K562 (cell line): ENCODE results near the gene ANKMY2. TPM values are rescaled to one million over a fixed set of nuclear protein-coding genes. Genes with fewer than 3 reads are reported as not detected.

Experiments
- ATF4 ChIP-seq: fragments of 450-650 bp; formaldehyde crosslinking; IDR thresholded peaks from 2 replicates; pipeline ENCODE4 v1.4.0; 2022; ENCODE audit warnings: mild to moderate bottlenecking, moderate library complexity
- DMBX1 ChIP-seq: fragments of 250-450 bp; sonication (Bioruptor Pico); IDR thresholded peaks from 2 replicates; pipeline ENCODE4 v1.8.0; 2022; ENCODE audit warnings: inconsistent platforms, mild to moderate bottlenecking, moderate library complexity, borderline replicate concordance
- HSF4 ChIP-seq: fragments of 250-450 bp; sonication (Bioruptor Pico); IDR thresholded peaks from 2 replicates; pipeline ENCODE4 v2.1.2; 2022; ENCODE audit warnings: mild to moderate bottlenecking, moderate library complexity, borderline replicate concordance
- ILK ChIP-seq: fragments of 450-650 bp; IDR thresholded peaks from 2 replicates; pipeline ENCODE4 v1.6.1; 2016; ENCODE audit warnings: missing genetic modification characterization, low read depth, mild to moderate bottlenecking, missing compliant biosample characterization, moderate library complexity, borderline replicate concordance
- JUNB ChIP-seq: fragments of 450-650 bp; formaldehyde crosslinking; conservative IDR thresholded peaks from 2 replicates; pipeline ENCODE4 v1.4.0; 2020; ENCODE audit warnings: mild to moderate bottlenecking
- KDM4B ChIP-seq, 2 experiments: fragments of 450-650 bp in 1 of 2; sonication (generic) in 1 of 2; IDR thresholded peaks; 2 replicates each; pipeline ENCODE4 v1.6.1; 2016 to 2017; ENCODE audit warnings: borderline replicate concordance in 2 of 2, antibody characterized with exemption in 1 of 2, low read depth in 1 of 2, mild to moderate bottlenecking in 1 of 2
- KHSRP ChIP-seq: fragments of 450-650 bp; IDR thresholded peaks from 2 replicates; pipeline ENCODE4 v1.6.1; 2017
- MITF ChIP-seq: IDR thresholded peaks from 2 replicates; pipeline ENCODE4 v1.6.1; 2014; ENCODE audit warnings: antibody characterized with exemption
- MLLT1 ChIP-seq, 2 experiments: fragments of 450-650 bp; IDR thresholded peaks; 2 replicates each; pipeline ENCODE4 v1.6.1; 2016
- MNT ChIP-seq, 2 experiments: fragments of 450-650 bp; conservative IDR thresholded peaks; 2 replicates each; pipeline ENCODE4 v1.6.1; 2017; ENCODE audit warnings: mild to moderate bottlenecking in 2 of 2, moderate library complexity in 2 of 2
- NBN ChIP-seq: fragments of 450-650 bp; IDR thresholded peaks from 2 replicates; pipeline ENCODE4 v1.6.1; 2016; ENCODE audit warnings: low read depth, mild to moderate bottlenecking
- NR2C1 ChIP-seq, 2 experiments: fragments of 450-650 bp; IDR thresholded peaks; 2 replicates each; pipeline ENCODE4 v1.6.1; 2017; ENCODE audit warnings: mild to moderate bottlenecking in 2 of 2, antibody characterized with exemption in 1 of 2, inconsistent platforms in 1 of 2, missing compliant biosample characterization in 1 of 2, missing genetic modification characterization in 1 of 2
- POU5F1 ChIP-seq: fragments of 150-350 bp; IDR thresholded peaks from 2 replicates; pipeline ENCODE4 v1.6.1; 2014; ENCODE audit warnings: borderline replicate concordance, low read length, low read depth, mild to moderate bottlenecking; ENCODE audit not compliant: partially characterized antibody
- PRMT5 ChIP-seq: sonication (generic); formaldehyde crosslinking; IDR thresholded peaks from 2 replicates; pipeline ENCODE4 v1.5.0; 2020; ENCODE audit warnings: missing genetic modification reagents
- RBFOX2 ChIP-seq: fragments of 200-400 bp; formaldehyde crosslinking; IDR thresholded peaks from 2 replicates; pipeline ENCODE4 v1.6.1; 2017; ENCODE audit warnings: low read depth, mild to moderate bottlenecking, low read length, moderate library complexity
- SLC30A9 ChIP-seq: fragments of 250-450 bp; sonication (Bioruptor Pico); IDR thresholded peaks from 2 replicates; pipeline ENCODE4 v1.8.0; 2022; ENCODE audit warnings: mild to moderate bottlenecking, moderate library complexity
- TARDBP ChIP-seq: fragments of 450-650 bp; IDR thresholded peaks from 2 replicates; pipeline ENCODE4 v1.6.1; 2016
- TSC22D4 ChIP-seq: fragments of 450-650 bp; IDR thresholded peaks from 2 replicates; pipeline ENCODE4 v1.6.1; 2016; ENCODE audit warnings: missing genetic modification characterization, missing biosample characterization, control low read depth
- ZNF75A ChIP-seq: fragments of 450-650 bp; formaldehyde crosslinking; IDR thresholded peaks from 2 replicates; pipeline ENCODE4 v1.4.0; 2020; ENCODE audit warnings: mild to moderate bottlenecking
- polyA plus RNA-seq, 8 experiments: library from polyadenylated mRNA; depleted of rRNA in 4 of 8; stranded (reverse) in 5 of 8; unstranded in 3 of 8; fragments of >200 nt; fragmentation: Nextera tagmentation in 2 of 8; fragmentation: Illumina TruSeq in 1 of 8; extraction: Ambion mirVana in 2 of 8; extraction: Trizol in 1 of 8; gene quantifications; 2 replicates each; pipeline versions ENCODE4 v1.2.1 to v1.2.3, GENCODE V29; 2011 to 2014; ENCODE audit warnings: inconsistent platforms in 1 of 8, missing spikeins in 1 of 8
- total RNA-seq, 7 experiments: library from RNA; depleted of rRNA in 6 of 7; stranded (reverse); fragments of >200 nt in 6 of 7; fragmentation: Illumina TruSeq in 2 of 7; extraction: Trizol in 2 of 7; gene quantifications; 2 replicates each; pipeline versions ENCODE4 v1.2.1 to v1.2.3, GENCODE V29; 2011 to 2021; ENCODE audit warnings: low replicate concordance in 1 of 7

Gene ANKMY2
- total and polyA plus RNA-seq, 9 of the 15 experiments (the other 6 are each of a cell fraction or from before 2014, with no cell fraction given): 38.9 to 71.5 (median 48.8) TPM

- TF ChIP-seq ATF4 (CRISPR knock-in tag) (no peak), MITF (no peak), ZNF75A (CRISPR knock-in tag) (no peak), KHSRP (no peak), MLLT1 (IDR thresholded peaks at IDR 0.05) (0 out of 4 replicates have a peak, but pooled peaks have one; percentile 32 to 33), HSF4 (CRISPR knock-in tag) (no peak), TSC22D4 (tag) (no peak), SLC30A9 (CRISPR knock-in tag) (no peak), KDM4B (IDR thresholded peaks at IDR 0.05; ENCODE audit: borderline replicate concordance in 2 of 2, low read depth in 1 of 2) (no peak), MNT (conservative IDR thresholded peaks at IDR 0.05) (peak; percentile 46 to 67; a peak in 2 of 4 replicates), POU5F1 (no peak), PRMT5 (CRISPR knock-in tag) (no peak), DMBX1 (CRISPR knock-in tag) (peak; percentile 56; the same call in 1 of the 2 replicates), JUNB (CRISPR knock-in tag) (no peak), NR2C1 (IDR thresholded peaks at IDR 0.05) (no peak), NR2C1 (tag; IDR thresholded peaks at IDR 0.05) (peak; percentile 34; the same call in 1 of the 2 replicates), NBN (peak; percentile 91; the same call in 1 of the 2 replicates), TARDBP (no peak), ILK (no peak), RBFOX2 (no peak)
Measured at GRCh38 chr7:16657656-16658279, 12.2 kb upstream of the ANKMY2 start (continued).
